GM18909 (cell line): ENCODE results near the gene STRIP1.

Source experiments
- ATAC-seq: cut with Tn5 transposase; IDR thresholded peaks from one replicate; pipeline ENCODE4 v1.9.1; 2021; ENCODE audit warnings: mild to moderate bottlenecking; ENCODE audit not compliant: unreplicated experiment, poor library complexity

Gene STRIP1

GRCh38 chr1:110049801-110050601 lies 15.6 kb downstream of the STRIP1 start:
- no peak for ATAC-seq

DNA sequence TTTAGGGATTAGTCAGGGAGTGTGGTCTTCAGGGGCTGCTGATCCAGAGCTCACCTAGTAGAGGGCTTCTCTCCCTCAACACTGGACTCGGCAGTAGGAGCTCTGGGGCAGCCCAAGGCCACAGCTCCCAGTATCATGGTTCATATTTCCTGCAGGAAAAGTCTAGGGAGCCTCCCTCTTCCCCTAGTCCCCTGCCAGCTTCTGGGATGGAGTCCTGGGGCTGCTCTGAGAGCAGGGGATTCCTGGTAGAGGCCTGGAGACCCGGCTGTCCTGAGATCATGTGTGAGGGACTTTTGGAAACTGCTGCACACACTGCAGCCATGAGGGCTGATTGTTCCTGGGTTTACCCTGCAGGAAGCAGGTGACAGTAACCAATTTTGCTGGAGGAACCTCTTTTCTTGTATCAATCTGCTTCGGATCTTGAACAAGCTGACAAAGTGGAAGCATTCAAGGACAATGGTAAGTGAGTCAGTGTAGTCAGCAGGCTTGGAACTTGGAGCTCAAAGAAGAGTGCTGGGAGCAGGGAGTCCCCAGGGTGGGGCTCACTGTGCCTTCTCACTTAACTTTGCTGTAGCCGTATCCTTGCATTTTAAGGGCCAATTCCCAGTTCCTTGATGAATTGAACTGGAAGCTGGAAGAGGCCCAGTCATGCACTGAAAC lies 16.3 kb downstream of the STRIP1 start:
- ATAC-seq = no peak

- no peak for ATAC-seq
Measured at GRCh38 chr1:110051262-110051648, 16.8 kb downstream of the STRIP1 start.

DNA sequence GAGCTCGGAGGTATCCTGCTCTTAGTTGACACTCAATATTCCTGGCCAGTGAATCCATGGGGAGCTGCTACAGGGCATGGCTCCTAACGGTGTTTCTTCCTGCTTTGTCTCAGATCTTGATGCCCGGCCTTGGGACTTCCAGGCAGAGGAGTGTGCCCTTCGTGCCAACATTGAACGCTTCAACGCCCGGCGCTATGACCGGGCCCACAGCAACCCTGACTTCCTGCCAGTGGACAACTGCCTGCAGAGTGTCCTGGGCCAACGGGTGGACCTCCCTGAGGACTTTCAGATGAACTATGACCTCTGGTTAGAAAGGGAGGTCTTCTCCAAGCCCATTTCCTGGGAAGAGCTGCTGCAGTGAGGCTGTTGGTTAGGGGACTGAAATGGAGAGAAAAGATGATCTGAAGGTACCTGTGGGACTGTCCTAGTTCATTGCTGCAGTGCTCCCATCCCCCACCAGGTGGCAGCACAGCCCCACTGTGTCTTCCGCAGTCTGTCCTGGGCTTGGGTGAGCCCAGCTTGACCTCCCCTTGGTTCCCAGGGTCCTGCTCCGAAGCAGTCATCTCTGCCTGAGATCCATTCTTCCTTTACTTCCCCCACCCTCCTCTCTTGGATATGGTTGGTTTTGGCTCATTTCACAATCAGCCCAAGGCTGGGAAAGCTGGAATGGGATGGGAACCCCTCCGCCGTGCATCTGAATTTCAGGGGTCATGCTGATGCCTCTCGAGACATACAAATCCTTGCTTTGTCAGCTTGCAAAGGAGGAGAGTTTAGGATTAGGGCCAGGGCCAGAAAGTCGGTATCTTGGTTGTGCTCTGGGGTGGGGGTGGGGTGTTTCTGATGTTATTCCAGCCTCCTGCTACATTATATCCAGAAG lies 19.4 kb downstream of the STRIP1 start:
- ATAC-seq = no peak

GRCh38 chr1:110055493-110056284 lies 21.3 kb downstream of the STRIP1 start:
- ATAC-seq = no peak

- no peak for ATAC-seq
Measured at GRCh38 chr1:110056285-110056683, 21.9 kb downstream of the STRIP1 start.

DNA sequence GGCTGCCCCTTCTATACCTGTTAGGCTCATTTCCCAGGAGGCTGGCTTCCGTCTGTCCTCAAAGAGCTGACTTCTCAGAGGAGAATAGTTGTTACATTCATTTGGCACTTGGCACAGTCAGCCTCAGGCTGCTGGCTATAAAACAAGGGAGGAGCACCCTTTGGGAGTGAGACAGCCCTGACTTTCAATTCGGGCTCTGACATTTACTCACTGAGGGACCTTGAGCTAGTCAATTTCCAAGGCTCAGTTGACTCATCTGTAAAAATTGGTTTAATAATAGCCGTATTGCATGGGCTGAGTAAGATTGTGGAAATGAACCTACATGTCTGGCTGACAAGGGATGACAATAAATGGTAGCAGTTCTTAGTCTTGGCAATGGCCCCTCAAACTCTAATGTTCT lies 22.4 kb downstream of the STRIP1 start:
- ATAC-seq = no peak

DNA sequence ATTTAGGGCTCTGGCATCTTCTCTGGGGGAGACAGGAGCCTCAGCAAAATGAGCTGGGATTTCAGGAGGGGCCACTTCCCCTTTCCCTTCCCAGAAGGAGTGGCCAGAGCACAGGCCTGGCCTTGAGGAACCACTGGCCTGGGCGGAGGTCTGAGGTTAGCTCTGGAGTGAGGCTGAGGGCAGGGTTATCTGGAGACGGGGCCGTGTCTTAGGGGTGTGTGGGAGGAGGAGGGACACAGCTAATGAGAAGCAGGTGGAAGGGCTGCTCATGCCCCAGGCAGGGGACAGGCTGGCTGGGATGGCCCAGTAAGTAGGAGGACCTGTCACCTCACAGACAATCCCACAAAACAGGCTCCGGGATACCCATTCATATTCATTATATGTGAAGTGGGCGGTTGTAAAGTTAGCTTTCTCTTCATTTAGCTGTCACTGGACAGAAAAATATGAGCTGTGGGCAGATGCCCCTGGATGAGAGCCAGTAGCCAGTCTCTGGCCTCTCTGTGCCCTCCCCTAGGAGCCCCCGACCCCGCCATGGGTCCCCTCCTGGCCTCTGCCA lies 23.6 kb downstream of the STRIP1 start:
- no peak for ATAC-seq

- no peak for ATAC-seq
Measured at GRCh38 chr1:110058591-110058990, 24.2 kb downstream of the STRIP1 start.

- ATAC-seq = no peak
Measured at GRCh38 chr1:110059133-110059863, 24.9 kb downstream of the STRIP1 start.

GRCh38 chr1:110060034-110060661 lies 25.7 kb downstream of the STRIP1 start:
- no peak for ATAC-seq

DNA sequence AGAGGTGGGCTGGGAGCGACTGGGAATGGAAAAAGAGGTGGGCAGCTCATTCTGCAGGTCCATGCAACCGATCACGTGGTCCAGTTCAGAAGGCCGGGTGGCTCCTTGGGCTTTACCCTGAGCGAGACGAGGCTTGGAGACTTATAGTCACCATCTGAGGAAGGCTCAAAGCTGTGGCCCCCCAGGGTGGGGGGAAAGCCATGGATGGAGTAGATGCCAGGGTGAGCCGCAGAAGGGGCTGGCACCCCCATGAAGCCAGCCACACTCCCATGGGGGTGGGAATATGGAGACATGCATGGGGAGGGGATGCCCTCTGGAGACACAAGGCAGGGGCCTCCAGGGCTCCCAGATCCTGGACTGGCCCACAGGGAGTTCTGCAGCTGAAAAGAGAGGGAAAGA lies 26.2 kb downstream of the STRIP1 start:
- ATAC-seq = no peak

DNA sequence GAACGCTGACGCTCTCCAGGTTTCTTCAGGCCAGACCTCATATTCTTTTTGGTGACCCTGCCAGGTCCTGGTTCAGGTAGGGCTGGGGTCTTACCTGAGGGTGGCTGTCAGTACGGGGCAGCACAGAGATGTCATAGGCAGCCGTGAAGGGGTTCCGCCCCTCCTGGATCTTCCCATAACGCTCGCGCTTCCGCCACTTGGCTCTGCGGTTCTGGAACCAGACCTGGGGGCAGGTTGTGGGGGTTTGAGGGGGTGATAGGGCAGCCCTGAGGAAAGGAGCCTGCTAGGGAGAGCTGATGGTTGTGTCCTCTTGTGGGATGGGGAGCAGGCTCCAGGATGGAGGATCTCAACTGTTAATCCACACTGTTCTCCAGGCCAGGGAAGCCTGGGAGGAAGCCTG lies 26.9 kb downstream of the STRIP1 start:
- ATAC-seq = no peak

GRCh38 chr1:110062612-110063011 lies 28.2 kb downstream of the STRIP1 start:
- ATAC-seq = no peak

DNA sequence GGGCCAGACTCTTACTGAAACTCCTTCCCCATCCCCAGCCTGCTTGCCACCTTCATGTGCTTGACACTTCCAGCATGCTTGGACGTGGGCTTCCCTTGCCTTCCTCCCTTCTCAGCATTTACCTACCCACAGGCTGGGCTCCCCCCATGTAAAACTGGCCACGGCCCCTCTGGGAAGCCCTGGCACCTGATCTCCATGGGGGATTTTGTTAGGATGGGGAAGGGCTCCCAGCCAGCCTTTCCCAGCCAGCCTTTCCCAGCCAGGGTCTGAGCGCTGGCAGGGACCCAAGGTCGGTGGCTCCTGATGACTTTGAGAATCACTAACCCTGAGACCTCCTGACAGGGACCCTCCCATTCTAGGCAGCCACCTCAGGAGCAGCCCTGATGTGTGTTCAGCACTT lies 29.4 kb downstream of the STRIP1 start:
- ATAC-seq = no peak

DNA sequence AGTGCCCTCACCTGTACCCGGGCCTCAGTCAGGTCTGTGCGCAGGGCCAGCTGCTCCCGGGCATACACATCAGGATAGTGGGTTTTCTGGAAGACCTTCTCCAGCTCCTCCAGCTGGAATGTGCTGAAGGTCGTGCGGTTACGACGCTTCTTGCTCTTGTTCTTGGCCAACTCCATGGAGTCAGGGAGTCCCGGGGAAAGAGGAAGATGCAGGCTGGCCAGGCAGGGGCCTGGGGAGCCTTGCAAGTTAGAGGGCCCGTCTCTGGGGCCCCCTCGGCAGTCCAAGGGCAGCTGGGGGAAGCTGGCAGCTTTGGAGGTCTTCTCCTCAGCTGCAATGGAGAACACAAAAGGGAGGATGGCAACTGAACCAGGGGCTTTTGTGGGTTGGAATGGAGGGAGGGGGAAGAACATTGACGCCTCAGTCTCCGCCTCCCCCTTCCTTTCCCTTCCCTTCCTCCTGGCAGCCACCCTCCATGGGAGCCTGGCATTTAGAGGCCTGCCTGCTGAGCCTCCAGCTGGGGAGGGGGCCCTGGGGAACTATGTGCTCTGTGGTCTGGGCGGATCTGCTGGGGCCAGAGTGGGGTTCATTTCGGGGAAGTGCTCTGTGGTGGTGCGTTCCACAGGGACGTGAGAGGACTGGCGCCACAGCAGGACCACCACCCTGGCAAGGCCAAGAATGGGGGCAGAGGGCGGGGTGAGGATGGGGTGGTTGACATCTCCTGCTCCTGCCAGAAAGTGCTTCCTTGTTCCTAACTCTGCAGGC lies 30.3 kb downstream of the STRIP1 start:
- ATAC-seq = no peak

DNA sequence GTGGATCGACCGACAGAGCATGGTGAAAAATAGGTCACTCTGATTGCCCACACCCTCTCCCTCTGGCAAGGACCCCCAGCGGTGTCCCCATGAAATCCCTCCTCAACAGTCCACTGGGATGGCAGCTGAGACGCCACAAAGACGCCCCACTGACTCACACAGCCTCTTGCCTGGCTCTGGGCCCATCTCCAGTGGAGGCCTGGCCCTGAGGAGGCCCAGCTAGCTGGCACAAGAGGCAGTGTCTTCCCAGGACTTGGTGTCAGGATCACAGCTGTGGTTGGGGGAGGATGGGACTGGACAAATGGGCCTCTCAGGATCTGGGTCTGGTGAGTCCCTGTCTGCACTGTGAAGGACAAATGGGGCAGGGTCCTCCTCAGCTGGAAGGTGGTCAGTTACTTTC lies 31.4 kb downstream of the STRIP1 start:
- ATAC-seq = no peak

DNA sequence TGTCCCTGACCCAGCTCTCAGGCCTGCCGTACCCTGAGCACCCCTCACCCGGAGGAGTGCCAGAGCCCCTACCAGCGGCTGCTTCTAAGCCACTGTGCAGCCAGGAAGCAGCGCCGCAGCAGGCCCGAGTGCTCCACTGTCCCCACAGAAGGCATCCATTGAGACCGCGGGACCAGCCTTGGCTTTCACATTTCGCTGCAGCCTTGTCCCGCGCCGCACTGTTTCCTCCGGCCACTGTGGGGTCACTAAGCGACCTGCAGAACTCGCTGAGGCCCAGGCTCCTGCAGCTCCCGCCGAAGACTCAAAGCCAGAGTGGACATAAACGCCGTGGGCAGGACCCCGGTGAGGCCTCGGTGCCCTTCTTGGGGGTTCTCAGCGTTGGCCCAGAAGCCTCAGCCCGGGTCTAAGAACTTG lies 33.1 kb downstream of the STRIP1 start:
- no peak for ATAC-seq
